Cardiac muscle cell (in vitro differentiated cells and primary cell): ENCODE data around the gene ACHE. TPM values are rescaled to one million over a fixed set of nuclear protein-coding genes. Genes with fewer than 3 reads are reported as not detected.

ENCODE experiments used
- DNase-seq, 2 donors: peaks; one replicate each; pipeline versions ENCODE4 v3.0.0 to v3.0.0-alpha.2; 2010 to 2017; ENCODE audit warnings: low read depth in 1 of 2, low spot score in 1 of 2
- H3K27ac ChIP-seq: fragments of 200-600 bp; sonication (generic); 2 replicates; pipeline ENCODE4 v1.5.1; 2016
- H3K27me3 ChIP-seq: fragments of 200-600 bp; sonication (generic); 2 replicates; pipeline ENCODE4 v1.6.0; 2016; ENCODE audit warnings: control low read depth
- H3K36me3 ChIP-seq: fragments of 200-600 bp; sonication (generic); 2 replicates; pipeline ENCODE4 v1.5.1; 2016; ENCODE audit warnings: control low read depth
- H3K4me1 ChIP-seq: fragments of 200-600 bp; sonication (generic); 2 replicates; pipeline ENCODE4 v1.8.1; 2017; ENCODE audit warnings: low read depth, mild to moderate bottlenecking, mixed run types
- H3K4me3 ChIP-seq: fragments of 200-600 bp; sonication (generic); 2 replicates; pipeline ENCODE4 v1.5.1; 2016; ENCODE audit warnings: mild to moderate bottlenecking
- H3K9me3 ChIP-seq: fragments of 200-600 bp; sonication (generic); 2 replicates; pipeline ENCODE4 v1.5.1; 2017; ENCODE audit warnings: low read depth, mild to moderate bottlenecking, control low read depth
- CTCF ChIP-seq: IDR thresholded peaks from 2 replicates; pipeline ENCODE4 v1.5.1; 2012; ENCODE audit warnings: low read depth, mild to moderate bottlenecking, low read length
- polyA plus RNA-seq: library from polyadenylated mRNA; unstranded; fragments of >200 nt; fragmentation: Nextera tagmentation; extraction: Ambion mirVana; gene quantifications from 2 replicates; pipeline ENCODE4 v1.2.1, GENCODE V29; 2016
- total RNA-seq: library from RNA; depleted of rRNA; stranded (reverse); fragments of >200 nt; gene quantifications from 2 replicates; pipeline ENCODE4 v1.2.3, GENCODE V29; 2016

Gene ACHE
- total and polyA plus RNA-seq, 2 experiments from 2014 or later, result 25.6 to 42.7 TPM

- Histone ChIP-seq H3K4me1 (peaks cover 7% of the 10 kb centered on the region), H3K36me3 (peaks cover 3% of the 10 kb centered on the region), H3K27ac (no peak overlapping the region), H3K4me3 (no peak overlapping the region), H3K9me3 (no peaks in the 10 kb centered on the region), H3K27me3 (no peaks in the 10 kb centered on the region)
- no peak for DNase-seq
- no peak for TF ChIP-seq CTCF
Observed at GRCh38 chr7:100865938-100866728, 29.6 kb downstream of the ACHE start.

- no peak for DNase-seq
Observed at GRCh38 chr7:100865372-100865911, 30.2 kb downstream of the ACHE start.

GRCh38 chr7:100864263-100864845, 31.3 kb downstream of the ACHE start:
- H3K27me3 ChIP-seq, result no peaks in the 10 kb centered on the region
- H3K9me3 ChIP-seq, result no peaks in the 10 kb centered on the region
- no peak for TF ChIP-seq CTCF
- peaks cover 7% of the 10 kb centered on the region for H3K4me1 ChIP-seq
- H3K4me3 ChIP-seq, result no peak overlapping the region
- no peak overlapping the region for H3K27ac ChIP-seq
- no peak for DNase-seq
- no peaks in the 10 kb centered on the region for H3K36me3 ChIP-seq

More at GRCh38 chr7:100865372-100865911, 30.2 kb downstream of the ACHE start:
- Histone ChIP-seq H3K4me3 (no peak overlapping the region), H3K4me1 (peaks cover 7% of the 10 kb centered on the region), H3K9me3 (no peaks in the 10 kb centered on the region), H3K27me3 (no peaks in the 10 kb centered on the region), H3K27ac (no peak overlapping the region), H3K36me3 (no peaks in the 10 kb centered on the region)
- TF ChIP-seq CTCF, result no peak

- H3K4me1 ChIP-seq, result peaks cover 6% of the 10 kb centered on the region
- no peak for TF ChIP-seq CTCF
- peak in 1 of 2 donors; percentile 61 for DNase-seq
- H3K27me3 ChIP-seq, result no peaks in the 10 kb centered on the region
- H3K27ac ChIP-seq, result no peak overlapping the region
- H3K9me3 ChIP-seq, result no peaks in the 10 kb centered on the region
- H3K4me3 ChIP-seq, result no peak overlapping the region
- no peaks in the 10 kb centered on the region for H3K36me3 ChIP-seq
Observed at GRCh38 chr7:100863406-100863950, 32.2 kb downstream of the ACHE start.

GRCh38 chr7:100861616-100861985, 34.1 kb downstream of the ACHE start:
- DNase-seq, result no peak
- Histone ChIP-seq H3K27ac (no peak overlapping the region), H3K4me1 (no peaks in the 10 kb centered on the region), H3K36me3 (no peaks in the 10 kb centered on the region), H3K4me3 (no peak overlapping the region), H3K9me3 (no peaks in the 10 kb centered on the region), H3K27me3 (no peaks in the 10 kb centered on the region)
- no peak for TF ChIP-seq CTCF
